H1 (cell line): ENCODE measurements around the gene KCNT1. TPM values are rescaled to one million over a fixed set of nuclear protein-coding genes. Genes with fewer than 3 reads are reported as not detected.

ENCODE experiments used
- ASH2L ChIP-seq: fragments of 200-600, 300-600 bp; sonication (generic); IDR thresholded peaks from one replicate; pipeline ENCODE4 v1.7.1; 2017; ENCODE audit warnings: low read length
- ATF3 ChIP-seq: IDR thresholded peaks from 2 replicates; pipeline ENCODE4 v1.6.1; 2011; ENCODE audit warnings: low read depth, mild to moderate bottlenecking, low read length; ENCODE audit not compliant: insufficient read depth
- EGR1 ChIP-seq: IDR thresholded peaks from 2 replicates; pipeline ENCODE4 v1.6.1; 2011; ENCODE audit warnings: low read depth, low read length, borderline replicate concordance
- JUN ChIP-seq: IDR thresholded peaks from 2 replicates; pipeline ENCODE4 v1.6.1; 2011; ENCODE audit warnings: low read depth, mild to moderate bottlenecking, improper control_type of control experiment, low read length
- RBBP5 ChIP-seq: IDR thresholded peaks from 2 replicates; pipeline ENCODE4 v1.7.1; 2012; ENCODE audit warnings: low read depth, mild to moderate bottlenecking, inconsistent platforms, low read length, moderate library complexity, borderline replicate concordance
- SAP30 ChIP-seq: fragments of 300-600 bp; sonication (generic); IDR thresholded peaks from 2 replicates; pipeline ENCODE4 v1.7.1; 2012; ENCODE audit warnings: low read length, moderate library complexity, mild to moderate bottlenecking, inconsistent platforms; ENCODE audit not compliant: insufficient read depth, insufficient replicate concordance
- polyA plus RNA-seq, 7 experiments: library from polyadenylated mRNA; depleted of rRNA in 3 of 7; stranded (reverse) in 5 of 7; unstranded in 2 of 7; fragments of >200 nt in 5 of 7; fragments of 200-250 nt in 2 of 7; gene quantifications; 1 replicate in 5 of 7; 2 replicates in 1 of 7; 4 replicates in 1 of 7; pipeline versions ENCODE4 v1.2.1 to v1.2.3, GENCODE V29; 2011 to 2013; ENCODE audit warnings: missing spikeins in 2 of 7, mixed read lengths in 2 of 7
- total RNA-seq: library from RNA; stranded (reverse); fragmentation: NEBNext Ultra II Directional; extraction: Animal tissue kit (Norgen Biotek cat#: 25700); gene quantifications from 2 replicates; pipeline ENCODE4 v1.2.1, GENCODE V29; 2021

Gene KCNT1
- total and polyA plus RNA-seq, 2 of the 8 experiments (the other 6 are each of a cell fraction or from before 2014, with no cell fraction given) = 0.13 to 0.20 TPM

- TF ChIP-seq ATF3 (no peak), RBBP5 (no peak), ASH2L (no peak), JUN (no peak), EGR1 (no peak), SAP30 (no peak)
These were observed 26.6 kb downstream of the KCNT1 start (continued) for GRCh38 chr9:135728436-135729110.
